GM18870 (cell line): ENCODE results near the gene EBF3.

Experiments used
- ATAC-seq: cut with Tn5 transposase; IDR thresholded peaks from one replicate; pipeline ENCODE4 v1.9.1; 2021; ENCODE audit warnings: moderate library complexity; ENCODE audit not compliant: unreplicated experiment

The EBF3 gene

DNA sequence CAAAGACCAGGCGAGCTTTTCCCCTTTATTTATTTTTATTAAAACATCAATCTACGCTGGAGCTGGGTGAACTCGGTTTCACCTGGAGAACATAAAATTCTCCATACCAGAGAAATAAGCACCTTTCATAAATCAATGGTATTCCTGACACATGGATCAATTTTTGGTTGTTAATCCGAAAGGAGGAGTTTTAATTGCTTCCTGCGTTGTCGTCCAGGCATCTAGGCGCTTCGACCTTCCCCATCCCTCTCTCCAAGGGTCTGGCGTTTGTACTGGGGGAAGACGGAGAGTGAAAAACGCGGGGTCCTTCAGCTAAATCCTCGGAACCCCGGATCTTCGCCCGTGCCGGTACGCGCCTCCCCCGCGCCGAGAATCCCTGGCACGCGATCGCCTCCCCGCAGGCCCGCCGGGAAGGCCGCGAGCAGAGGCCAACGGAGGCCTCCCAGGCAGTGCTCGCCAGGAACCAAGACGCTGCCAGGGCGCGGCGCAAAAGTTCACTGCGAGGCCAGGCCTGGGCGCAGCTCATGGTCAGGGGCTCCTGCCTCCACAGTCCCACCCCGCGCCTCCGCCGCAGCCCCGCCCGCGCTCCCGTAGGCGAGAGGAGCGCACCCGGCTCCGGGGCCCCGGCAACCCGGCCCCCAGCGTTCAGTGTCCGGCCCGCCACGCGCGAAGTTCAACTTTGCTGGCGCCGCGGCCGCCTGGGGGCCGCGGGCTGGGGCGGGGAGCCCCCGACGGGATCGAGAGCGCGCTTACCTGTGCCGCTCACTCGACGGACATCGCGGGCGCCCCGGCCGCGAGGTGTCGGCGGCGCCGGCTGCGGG lies 8.3 kb upstream of the EBF3 start:
- no peak for ATAC-seq

DNA sequence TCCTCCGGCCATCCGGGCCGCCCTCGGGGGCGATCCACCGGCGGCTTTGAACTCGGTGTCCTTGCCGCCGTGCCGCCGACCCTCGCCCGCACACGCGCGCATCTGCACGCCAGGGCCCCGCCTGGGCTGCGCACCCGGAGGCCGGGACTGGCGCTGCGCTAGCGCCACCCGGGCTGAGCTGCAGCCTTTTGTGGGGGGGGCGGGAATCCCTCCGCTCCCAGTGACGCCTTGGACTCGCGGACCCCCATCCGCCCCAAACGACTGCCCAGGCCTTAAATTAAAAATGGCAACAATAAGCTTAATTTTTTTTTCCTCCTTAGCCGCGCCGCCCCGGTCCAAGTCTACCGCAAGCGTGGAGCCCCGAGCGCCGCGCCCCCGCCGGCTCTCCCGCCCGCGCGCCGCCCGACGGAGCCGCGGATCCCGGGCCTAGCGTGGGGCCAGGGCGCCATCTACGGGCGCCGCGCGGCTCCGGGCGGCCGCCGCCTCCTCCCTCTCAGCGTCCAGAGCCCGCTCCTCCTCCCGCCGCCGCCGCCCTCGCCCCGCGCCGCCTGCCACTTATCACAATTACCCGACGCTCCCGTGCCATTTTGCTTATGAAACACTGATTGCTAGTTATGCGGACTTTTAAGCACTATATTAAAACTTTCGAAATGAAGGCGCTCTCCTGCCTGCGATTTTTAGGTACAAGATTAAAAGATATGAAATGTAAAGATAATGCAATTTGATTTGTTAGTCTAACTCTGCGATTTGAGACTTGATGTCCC lies 7.5 kb upstream of the EBF3 start:
- no peak for ATAC-seq

DNA sequence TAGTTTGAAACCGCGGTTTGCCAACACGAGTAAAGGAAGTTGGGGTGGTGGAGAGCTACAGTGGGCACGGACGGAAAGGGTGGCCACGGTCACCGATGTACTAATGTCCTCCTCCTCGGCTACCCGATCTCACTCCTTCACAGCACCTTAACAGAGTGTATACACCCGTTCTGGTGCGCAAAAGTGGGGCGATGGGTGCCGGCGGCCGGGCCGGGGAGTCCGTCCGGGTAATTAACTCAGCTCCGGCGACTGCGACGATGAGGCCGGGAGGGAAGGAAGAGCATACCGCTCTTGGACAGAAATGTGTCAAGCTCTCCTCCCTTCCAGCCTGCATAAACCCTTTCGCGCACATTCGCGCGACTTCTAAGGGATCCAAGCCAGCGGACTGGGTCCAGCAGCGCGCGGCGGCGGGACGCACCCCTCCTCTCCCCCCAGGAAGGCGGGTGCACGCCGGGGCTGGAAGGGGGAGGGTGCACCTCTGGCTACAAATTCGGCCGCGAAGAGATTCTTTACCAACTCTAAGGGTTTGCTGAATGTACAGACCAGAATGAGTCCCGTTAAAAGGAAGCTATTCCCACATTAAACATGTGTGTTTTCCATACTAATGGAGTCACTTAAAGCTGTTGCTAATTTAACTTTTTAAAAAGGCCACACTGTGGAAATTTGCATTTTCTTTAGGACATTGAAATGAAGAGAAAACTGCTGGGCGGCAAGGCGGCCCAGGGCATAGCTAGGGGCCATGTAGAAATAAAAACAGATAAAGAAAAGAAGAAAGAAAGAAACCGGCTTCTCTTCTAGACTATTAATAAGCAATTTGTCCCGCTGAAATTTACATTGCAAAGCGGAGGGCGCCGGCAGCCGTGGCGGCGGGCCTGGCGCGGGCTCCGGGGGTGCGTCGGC lies 6.6 kb upstream of the EBF3 start:
- ATAC-seq: no peak

DNA sequence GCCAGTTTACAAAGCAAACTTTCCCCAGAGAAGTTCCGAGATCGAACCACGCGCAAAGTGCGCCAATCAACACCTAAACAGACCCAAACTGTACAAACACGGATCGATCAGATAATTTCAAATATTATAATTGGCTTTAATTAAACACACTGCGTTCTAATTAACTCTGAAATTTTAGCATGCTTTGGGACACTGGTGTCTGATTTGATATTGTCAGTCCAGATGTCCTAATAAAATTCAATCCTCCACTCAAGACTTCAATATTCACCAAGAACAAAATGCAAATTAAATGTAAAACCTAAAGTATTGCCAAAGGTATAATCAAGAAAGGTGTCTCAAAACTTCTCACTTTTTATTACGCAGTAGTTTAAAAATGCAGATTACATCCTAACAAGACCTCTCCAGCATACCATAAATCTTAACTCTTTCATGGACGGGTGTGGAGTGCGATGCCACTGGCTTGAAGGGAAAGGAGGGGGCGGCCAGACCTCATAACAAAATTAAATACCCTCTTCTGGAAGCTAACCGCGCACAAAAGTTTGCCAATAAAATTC lies 5.9 kb upstream of the EBF3 start:
- ATAC-seq: no peak

DNA sequence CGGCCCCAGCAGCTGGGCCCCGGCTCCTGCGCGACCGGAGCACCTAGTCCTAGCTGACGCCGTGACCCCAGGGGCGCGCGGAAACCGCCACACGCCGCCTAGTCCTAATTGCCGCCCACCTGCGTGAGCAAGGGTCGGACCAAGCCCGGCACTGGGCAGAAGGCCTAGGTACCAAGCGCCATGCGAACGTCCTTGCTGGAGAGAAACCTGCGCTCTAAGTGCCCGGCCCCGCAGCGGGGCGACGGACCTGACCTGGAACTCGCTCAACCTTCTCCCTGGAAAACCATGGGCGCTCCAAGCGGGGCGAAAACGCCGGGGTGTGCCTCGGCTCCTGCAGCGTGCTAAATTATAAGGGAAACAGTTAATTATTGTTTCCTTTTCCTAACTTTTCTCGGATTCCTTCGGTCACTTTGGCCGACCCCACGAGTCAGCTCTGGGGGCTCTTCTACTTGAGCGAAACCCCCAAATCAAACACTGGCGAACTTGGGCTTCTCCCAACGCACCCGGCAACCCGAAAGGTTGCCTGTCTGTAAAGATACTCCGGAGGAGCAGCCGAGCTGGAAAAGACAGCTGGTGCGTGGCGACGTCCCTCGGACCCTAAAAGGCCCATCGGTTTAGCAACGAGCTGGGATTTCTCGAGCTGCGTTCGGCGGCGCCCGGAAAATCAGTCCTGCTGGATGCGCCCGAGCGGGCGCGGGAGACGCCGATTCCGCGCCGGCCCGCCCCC lies 5.3 kb upstream of the EBF3 start:
- ATAC-seq: no peak

DNA sequence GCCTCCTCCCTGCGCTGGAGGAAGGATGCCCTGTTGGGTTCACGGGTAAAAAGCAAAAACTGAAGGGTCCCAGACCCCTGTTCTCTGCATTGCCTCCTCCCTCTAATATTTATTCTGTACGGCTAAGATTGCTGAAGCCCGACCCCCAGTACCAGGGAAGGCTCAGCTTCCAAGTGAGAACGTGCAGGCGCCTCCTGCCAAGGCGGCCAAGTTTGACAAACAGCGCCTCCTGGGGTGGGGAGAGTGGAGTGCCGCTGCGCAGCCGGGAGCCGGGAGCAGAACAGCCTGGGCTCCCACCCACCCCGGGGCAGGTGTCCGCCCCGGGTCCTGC lies 4.7 kb upstream of the EBF3 start:
- no peak for ATAC-seq

DNA sequence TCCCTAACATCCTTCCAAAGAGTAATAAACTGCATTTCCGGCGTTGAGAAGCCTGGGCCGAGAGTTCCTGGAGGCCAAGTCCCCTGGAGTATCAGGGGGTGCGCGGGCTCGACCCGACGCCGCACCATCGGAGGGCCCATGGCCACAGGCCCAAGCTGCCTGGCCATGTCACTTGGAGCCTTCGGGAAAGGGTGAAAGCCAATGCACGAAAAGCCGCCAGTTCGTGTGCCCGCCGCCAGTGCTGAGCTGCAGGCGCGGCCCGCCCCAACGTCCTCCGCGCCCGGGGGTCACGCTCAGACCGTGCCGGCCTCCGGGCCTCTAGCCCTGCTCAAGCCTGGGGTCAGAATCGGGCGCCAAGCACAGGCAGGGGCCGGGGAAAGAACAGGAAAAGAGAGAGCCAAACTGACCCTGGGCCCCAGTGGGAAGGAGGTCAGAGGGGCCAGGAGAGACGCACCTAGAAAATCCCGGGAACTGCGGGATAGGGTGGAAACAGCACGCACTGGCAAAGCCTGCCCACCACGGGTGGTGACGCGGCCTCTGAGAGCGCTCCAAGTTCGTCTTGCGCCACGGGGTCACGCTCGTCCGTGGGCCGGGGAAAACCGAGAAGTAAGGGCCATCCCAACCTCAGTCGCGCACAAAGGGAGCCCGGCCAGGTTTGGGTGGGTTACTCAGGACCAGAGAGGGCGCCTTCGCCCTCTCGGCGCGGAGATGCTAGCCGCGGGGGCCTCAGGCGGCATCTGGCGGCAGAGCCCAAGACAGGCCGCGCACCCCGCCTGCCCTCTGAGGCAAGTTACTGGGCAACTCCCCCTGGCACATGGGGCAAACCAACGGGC lies 4.2 kb upstream of the EBF3 start:
- no peak for ATAC-seq

DNA sequence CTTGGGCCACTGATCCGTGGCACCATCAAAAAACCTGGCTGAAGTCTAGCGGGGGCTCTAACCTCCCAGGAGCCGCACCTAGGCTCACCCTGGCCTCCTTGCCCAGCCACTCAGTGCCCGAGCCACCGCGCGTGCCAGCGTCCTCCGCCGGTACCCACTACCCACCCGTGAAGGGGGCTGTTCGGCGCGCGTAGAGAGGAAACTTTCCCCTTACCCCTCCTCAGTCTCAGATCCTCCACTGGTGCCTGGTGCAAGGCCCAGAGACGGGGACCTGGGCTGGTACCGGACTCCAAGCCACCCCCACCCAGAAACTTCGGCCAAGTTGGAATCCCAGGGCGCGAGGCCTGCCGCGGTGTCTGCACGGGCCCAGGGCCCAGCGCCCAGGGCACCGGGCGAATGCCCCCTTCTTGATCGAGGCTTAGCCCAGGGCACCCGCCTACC lies 3.5 kb upstream of the EBF3 start:
- no peak for ATAC-seq

DNA sequence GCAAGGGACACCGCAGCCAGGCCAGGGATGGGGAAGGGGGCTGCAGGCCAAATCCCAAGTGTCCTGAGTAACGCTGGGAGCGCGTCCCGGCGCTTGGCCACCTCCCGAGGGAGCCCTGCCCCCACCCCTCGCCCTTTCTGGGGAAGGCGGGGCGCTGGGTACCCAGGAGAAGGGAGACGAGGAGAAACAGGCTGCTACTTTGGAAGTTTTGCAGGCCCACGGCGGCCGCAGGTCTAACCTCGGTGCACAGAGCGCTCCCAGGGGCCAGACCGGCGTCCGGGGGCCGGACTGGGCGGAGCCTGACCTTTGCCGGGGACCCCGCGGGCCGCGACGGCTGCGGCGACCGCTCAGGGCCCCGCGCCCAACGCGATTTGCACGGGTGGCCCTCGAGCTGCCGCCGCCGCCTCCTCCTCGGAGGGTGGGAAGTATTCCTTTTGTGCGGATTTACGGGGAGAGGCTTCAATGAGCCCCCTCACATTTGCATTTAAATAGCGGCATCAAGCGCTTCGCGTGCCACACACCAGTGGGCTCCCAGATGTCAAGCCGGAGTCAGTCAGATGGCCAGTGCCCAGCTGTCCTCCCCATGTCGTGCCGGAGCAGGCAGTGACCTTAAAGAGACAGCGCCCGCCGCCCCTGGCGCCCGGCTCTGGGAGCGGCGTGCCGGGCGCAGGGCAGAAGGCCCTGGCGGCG lies 3.0 kb upstream of the EBF3 start:
- ATAC-seq: no peak

DNA sequence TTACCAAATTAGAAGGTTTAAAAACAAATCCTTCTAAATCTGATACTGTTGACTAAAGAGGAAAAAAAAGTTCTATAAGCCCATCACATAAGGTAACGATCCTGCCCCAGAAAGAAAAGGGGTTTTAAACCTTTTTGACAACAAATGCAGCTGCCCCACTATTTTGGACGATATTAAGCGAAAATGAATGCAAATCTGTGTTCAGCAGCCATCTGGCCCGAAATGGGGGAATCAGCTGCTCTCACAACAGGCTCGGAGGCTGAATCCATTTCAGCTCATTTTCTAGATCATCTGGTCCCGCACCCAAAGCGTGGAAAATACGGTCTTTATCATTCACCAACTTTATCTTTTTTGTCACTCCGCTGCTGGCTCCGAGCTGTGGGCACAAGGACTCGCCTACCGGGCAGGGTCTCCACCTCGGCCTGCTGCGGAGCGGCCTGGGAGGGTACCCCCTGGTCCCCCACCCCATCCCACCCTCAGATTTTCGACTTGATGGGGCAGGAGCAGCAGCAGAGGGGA lies 2.4 kb upstream of the EBF3 start:
- no peak for ATAC-seq

DNA sequence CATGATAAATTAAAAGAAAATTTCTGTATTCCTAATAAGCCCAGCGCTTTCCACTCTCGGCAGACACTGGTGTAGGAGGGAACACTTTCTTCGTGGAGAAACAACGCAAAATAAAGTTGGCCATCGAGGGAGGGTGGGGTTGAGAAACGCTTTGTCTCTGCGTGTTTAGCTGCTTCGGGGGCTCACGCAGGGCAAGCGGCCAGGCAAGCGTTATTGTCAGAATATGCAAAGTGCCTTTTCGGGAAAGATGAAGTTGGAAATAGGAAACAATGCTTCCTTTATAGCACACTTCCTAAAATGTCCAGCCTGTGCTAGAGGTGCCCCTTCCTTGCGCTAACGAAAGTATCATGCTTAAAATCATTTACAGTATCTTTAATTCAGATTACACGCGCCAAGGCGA lies 1.9 kb upstream of the EBF3 start:
- ATAC-seq: no peak

DNA sequence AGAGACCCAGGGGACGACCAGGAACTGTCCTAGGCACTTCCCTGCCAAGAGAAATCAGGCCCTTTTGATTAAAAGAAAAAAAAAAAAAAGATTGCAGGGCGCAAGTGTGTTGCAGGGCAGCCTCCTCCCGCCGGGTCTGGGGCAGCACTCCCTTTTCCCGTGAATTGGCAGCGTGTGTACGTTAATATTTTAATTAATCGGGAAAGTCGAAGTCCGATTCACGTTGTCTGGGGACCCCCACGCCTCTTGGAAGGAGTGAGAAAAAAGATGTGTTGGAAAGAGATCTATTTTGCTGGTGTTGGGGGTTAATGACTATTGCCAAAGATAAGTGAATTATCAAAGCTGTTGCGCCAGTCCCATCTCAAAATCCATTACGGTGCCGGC lies 1.3 kb upstream of the EBF3 start:
- ATAC-seq: no peak

DNA sequence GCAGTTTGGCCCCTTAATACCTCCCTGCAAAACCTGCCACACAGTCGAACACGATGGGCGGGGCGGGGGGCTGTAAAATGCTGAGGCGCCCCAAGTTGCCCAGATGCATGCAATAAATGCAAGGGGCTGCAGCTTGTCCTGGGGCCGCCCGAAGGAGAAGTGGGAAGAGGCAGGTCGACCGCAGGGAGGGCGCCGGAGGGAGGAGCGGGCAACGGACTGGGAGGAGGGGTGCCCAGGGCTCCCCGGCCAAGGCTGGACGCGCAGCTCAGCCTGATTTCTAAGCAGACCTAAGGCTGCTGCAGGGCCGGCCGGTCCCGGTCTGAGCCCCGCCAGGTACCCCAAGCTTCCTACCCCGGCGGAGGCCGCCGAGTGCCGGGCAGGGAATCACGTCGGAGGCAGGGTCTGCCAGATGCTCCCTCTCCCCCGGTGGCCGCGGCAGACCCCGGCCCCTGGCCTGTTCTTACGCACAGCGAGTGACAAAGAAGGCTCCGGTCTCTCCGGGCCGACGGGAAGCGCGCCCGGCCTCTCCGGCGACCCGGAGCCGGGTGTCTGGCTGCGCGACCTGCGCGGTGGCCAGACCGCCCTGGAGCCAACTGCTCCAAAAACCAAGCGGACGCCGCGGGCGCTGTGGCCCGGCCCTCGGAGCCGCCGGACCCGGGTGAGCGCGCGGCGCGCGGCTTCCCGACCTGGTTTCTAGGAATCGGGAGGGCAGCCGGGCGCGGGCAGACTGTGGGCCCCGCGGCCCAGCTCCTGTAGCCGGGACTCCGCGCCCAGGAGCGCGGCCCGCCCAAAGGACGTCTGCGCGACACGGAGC lies 744 bp upstream of the EBF3 start:
- ATAC-seq: no peak

DNA sequence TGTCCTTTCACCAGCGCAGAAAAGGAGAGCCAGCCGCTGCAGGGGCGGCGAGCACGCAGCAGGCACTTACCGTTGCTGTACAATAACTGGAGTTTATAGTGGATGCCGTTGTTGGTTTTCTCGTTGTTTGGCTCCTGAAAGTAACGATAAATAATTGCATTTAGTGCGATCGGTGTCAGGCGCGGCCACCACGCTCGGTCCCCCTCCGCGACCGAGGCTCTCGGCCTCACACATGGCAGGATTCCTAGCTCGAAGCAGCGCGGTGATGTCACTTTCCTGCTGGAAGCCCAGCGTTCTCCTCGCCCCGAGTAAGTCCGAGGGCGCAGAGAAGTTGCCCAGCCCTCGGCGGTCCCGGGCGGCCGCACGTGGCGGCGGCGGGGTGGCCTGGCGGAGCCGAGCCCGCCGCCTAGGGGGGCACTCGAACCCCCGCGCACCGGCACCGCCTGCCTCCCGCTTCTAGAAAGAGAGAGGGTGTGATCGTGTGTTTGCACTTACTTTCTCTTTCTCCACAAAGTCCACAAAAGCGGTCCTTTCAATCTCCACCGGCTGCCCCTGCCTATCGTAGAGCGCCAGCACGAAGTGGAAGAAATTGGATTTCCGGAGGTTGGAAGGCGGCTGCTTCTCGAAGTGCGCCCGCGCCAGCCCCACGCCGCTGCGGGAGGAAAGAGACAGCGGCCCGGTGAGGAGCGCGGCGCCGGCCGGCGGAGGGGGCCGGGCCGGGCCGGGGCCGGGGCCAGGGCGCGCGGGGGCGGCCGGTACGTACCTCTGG lies 1.0 kb downstream of the EBF3 start:
- no peak for ATAC-seq

DNA sequence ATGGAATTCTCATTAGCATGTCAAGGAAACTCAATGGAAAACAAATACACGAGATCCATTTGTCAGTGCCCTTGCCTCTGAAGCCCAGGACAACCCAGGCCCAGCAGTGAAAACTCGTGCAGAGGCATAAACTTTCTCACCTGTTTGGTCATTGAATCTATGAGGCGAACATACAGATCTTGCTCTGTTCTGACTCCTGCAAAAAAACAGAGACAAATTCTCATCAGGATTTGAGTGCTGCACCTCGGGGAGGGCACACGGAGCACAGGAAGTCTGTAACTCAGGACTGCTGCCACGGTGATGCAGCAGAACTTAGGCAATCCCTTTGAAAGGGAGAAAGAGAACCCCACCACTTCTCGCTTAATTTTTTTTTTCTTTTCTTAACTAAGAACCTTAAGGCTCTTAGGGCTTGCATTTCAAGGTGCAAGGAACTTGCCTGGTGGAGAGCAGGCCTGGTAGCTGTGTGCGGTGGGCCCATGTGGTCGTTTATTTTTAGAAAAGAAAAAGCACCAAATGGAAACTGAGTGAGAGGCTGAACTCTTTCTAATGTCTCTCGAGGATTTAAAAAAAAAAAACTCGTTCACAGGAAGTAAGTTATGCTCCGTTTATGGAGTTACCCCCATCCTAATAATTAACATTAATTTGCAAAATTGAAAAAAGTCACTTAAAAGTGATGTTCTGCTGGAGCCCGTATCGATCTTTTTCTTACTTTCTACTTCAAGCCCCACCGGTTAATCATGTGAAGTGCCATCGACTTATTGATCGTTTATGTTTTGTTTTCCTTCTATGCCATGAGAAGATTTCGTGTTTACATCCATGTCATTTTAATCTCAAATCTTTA lies 1.8 kb downstream of the EBF3 start:
- ATAC-seq: no peak

DNA sequence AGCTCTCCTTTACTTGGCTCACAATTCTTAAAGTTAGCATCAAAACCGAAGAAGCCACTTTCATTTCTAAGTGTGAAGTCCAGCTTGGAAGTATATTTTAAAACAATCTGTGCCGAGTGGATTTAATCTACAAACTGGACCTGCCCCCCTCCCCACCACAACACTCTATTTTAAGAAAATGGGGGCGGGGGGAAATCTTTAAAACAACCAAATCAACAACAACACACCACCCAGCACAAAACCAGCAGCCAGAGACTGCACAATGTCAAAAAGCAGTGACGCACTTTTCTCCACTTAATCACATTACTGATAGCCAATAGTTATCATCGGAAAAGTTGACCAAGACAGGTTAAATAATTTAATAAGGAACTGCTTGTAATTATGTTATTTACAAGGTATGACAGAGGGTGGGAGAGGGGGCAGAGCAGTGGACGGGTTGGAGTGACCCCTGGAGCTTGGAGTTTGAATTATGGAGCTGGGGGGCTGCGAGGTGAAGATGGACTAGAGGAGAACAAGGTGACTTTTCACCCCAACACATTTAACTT lies 2.8 kb downstream of the EBF3 start:
- ATAC-seq: no peak
